Stimulated activated CD4-positive, alpha-beta T cell treated with anti-CD3 and anti-CD28 coated beads, TNF-alpha, amount 100 ng/mL, for 48 hours (primary cell): ENCODE data around the gene ZNF175.
A peak's percentile ranks its signal among the peaks of the same experiment; 100 is the strongest.

ENCODE experiments used
- DNase-seq, 3 donors: peaks; one replicate each; pipeline ENCODE4 v3.0.0-alpha.2; 2020; ENCODE audit warnings: low read depth in 3 of 3

The ZNF175 gene

GRCh38 chr19:51570962-51571575, at the start of gene ZNF175:
Gene ZNF175, plus strand, starts transcription at chr19:51571283. Its CDS starts 2,047 bp downstream, at chr19:51573330.
- peak; percentile 69 to 80 (median 75) for DNase-seq

- DNase-seq: no peak
These were observed 49.7 kb upstream of the ZNF175 start for GRCh38 chr19:51521357-51521756.

- no peak for DNase-seq
These were observed 49.3 kb upstream of the ZNF175 start for GRCh38 chr19:51521781-51522180.

- DNase-seq: no peak
These were observed 46.3 kb upstream of the ZNF175 start for GRCh38 chr19:51524666-51525264.

- no peak for DNase-seq
These were observed 45.4 kb upstream of the ZNF175 start for GRCh38 chr19:51525651-51526050.

GRCh38 chr19:51529301-51529700, 41.8 kb upstream of the ZNF175 start:
- DNase-seq: no peak

- no peak for DNase-seq
These were observed 40.5 kb upstream of the ZNF175 start for GRCh38 chr19:51530616-51531015.

GRCh38 chr19:51531349-51532315, 39.5 kb upstream of the ZNF175 start, which contains the start of gene SIGLEC6:
Gene SIGLEC6, minus strand, starts transcription at chr19:51531670. Its CDS starts 22 bp downstream, at chr19:51531648.
- no peak for DNase-seq

GRCh38 chr19:51535535-51535934, 35.5 kb upstream of the ZNF175 start:
- no peak for DNase-seq

- DNase-seq: no peak
These were observed 31.2 kb upstream of the ZNF175 start for GRCh38 chr19:51539821-51540366.

- DNase-seq: no peak
These were observed 29.4 kb upstream of the ZNF175 start for GRCh38 chr19:51541458-51542357.

GRCh38 chr19:51542699-51543098, 28.4 kb upstream of the ZNF175 start:
- DNase-seq: no peak

- DNase-seq: no peak
These were observed 27.0 kb upstream of the ZNF175 start for GRCh38 chr19:51544038-51544437.

GRCh38 chr19:51546107-51546649, 24.9 kb upstream of the ZNF175 start:
- DNase-seq: no peak

- no peak for DNase-seq
These were observed 24.3 kb upstream of the ZNF175 start for GRCh38 chr19:51546650-51547396.

GRCh38 chr19:51547397-51548212, 23.5 kb upstream of the ZNF175 start:
- DNase-seq: no peak

GRCh38 chr19:51548213-51548651, 22.9 kb upstream of the ZNF175 start:
- no peak for DNase-seq

GRCh38 chr19:51548891-51549305, 22.2 kb upstream of the ZNF175 start:
- DNase-seq: no peak
